Left kidney (tissue), 2 donors: Measurements from ENCODE around the gene MUC5B. TPM values are rescaled to one million over a fixed set of nuclear protein-coding genes. Genes with fewer than 3 reads are reported as not detected.

Experiments
- DNase-seq: peaks from one replicate; pipeline ENCODE4 v3.0.0-alpha.2; 2013
- polyA plus RNA-seq: library from polyadenylated mRNA; unstranded; fragments of 120-200 nt; gene quantifications from one replicate; pipeline ENCODE4 v1.2.1, GENCODE V29; 2013; ENCODE audit not compliant: insufficient read length

The MUC5B gene
- polyA plus RNA-seq, 1 donor: 0.12 TPM

- DNase-seq: no peak
These were observed 44.7 kb downstream of the MUC5B start for GRCh38 chr11:1267441-1268100.

- no peak for DNase-seq
These were observed 47.1 kb downstream of the MUC5B start for GRCh38 chr11:1269957-1270356.

- no peak for DNase-seq
These were observed 47.6 kb downstream of the MUC5B start for GRCh38 chr11:1270476-1270875.

GRCh38 chr11:1271002-1271401 is 48.1 kb downstream of the MUC5B start:
- DNase-seq: no peak

GRCh38 chr11:1271406-1271805 is 48.5 kb downstream of the MUC5B start:
- no peak for DNase-seq

- DNase-seq: no peak
These were observed 49.1 kb downstream of the MUC5B start for GRCh38 chr11:1271927-1272326.

- no peak for DNase-seq
These were observed 49.7 kb downstream of the MUC5B start for GRCh38 chr11:1272531-1272930.

- DNase-seq: no peak
These were observed 51.6 kb downstream of the MUC5B start for GRCh38 chr11:1274501-1274900.

GRCh38 chr11:1275021-1275420 is 52.2 kb downstream of the MUC5B start:
- no peak for DNase-seq

GRCh38 chr11:1276041-1276790 is 53.4 kb downstream of the MUC5B start:
- DNase-seq: no peak

GRCh38 chr11:1276866-1277615 is 54.2 kb downstream of the MUC5B start:
- DNase-seq: no peak

GRCh38 chr11:1277936-1278512 is 55.2 kb downstream of the MUC5B start:
- DNase-seq: no peak

- no peak for DNase-seq
These were observed 56.2 kb downstream of the MUC5B start for GRCh38 chr11:1278766-1279673.

- no peak for DNase-seq
These were observed 56.8 kb downstream of the MUC5B start for GRCh38 chr11:1279674-1280055.

- DNase-seq: no peak
These were observed 57.5 kb downstream of the MUC5B start for GRCh38 chr11:1280116-1281035.

GRCh38 chr11:1281326-1281973 is 58.6 kb downstream of the MUC5B start:
- no peak for DNase-seq

GRCh38 chr11:1281974-1282365 is 59.1 kb downstream of the MUC5B start:
- DNase-seq: no peak

GRCh38 chr11:1283091-1283511 is 60.2 kb downstream of the MUC5B start:
- no peak for DNase-seq

- DNase-seq: no peak
These were observed 61.0 kb downstream of the MUC5B start for GRCh38 chr11:1283906-1284305.

- no peak for DNase-seq
These were observed 62.5 kb downstream of the MUC5B start for GRCh38 chr11:1285316-1285744.
